Testis (tissue), 2 donors: ENCODE results near the gene SOX6.

Experiments
- CTCF ChIP-seq, 3 experiments: fragments of 450-650 bp in 2 of 3; fragments of 200-600 bp in 1 of 3; sonication (generic) in 1 of 3; IDR thresholded peaks; one replicate each; pipeline ENCODE4 v1.5.1; 2016 to 2019; ENCODE audit warnings: antibody characterized with exemption in 3 of 3, mild to moderate bottlenecking in 2 of 3, moderate library complexity in 1 of 3
- POLR2A ChIP-seq: fragments of 450-650 bp; IDR thresholded peaks from one replicate; pipeline ENCODE4 v1.6.1; 2017; ENCODE audit warnings: antibody characterized with exemption, mild to moderate bottlenecking, moderate library complexity

DNA sequence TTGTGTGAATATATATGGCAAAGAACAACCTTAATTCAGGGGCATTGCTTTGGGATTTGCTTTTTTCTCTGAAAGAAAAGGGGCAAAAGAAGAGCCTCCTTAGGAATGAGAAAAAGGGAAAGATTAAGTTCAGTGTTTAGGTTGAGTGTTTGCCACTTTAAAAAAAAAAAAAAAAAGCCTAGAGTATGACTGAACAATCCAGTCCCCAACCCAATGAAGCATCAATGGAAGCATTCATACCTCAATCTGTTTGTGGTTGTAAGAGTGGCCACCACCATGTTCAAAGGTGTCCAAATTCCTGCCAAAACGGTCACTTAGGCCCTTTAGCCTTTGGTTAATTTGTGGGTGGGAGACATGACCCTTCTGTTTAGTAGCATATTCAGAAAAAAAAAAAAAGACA lies 260.6 kb downstream of the SOX6 start:
- TF ChIP-seq CTCF (IDR thresholded peaks at IDR 0.05) (no peak), POLR2A (no peak)
